HepG2 (cell line): Measurements from ENCODE around the gene OR2F2. TPM values are rescaled to one million over a fixed set of nuclear protein-coding genes. Genes with fewer than 3 reads are reported as not detected.

Experiments used
- ASH2L ChIP-seq: fragments of 300-600, 200-600 bp; sonication (generic); IDR thresholded peaks from 2 replicates; pipeline ENCODE4 v1.7.0; 2017; ENCODE audit warnings: low read depth, mild to moderate bottlenecking, moderate library complexity, mixed read lengths, low read length; ENCODE audit not compliant: insufficient read length
- ATF3 ChIP-seq: sonication (generic); formaldehyde crosslinking; IDR thresholded peaks from 2 replicates; pipeline ENCODE4 v1.4.0; 2020; ENCODE audit warnings: missing genetic modification reagents
- FLYWCH1 ChIP-seq: sonication (generic); formaldehyde crosslinking; IDR thresholded peaks from 2 replicates; pipeline ENCODE4 v1.8.1; 2023; ENCODE audit warnings: mild to moderate bottlenecking, missing genetic modification reagents
- FOXK2 ChIP-seq: fragments of 450-650 bp; IDR thresholded peaks from 2 replicates; pipeline ENCODE4 v1.6.1; 2016
- GATA4 ChIP-seq: sonication (generic); IDR thresholded peaks from 2 replicates; pipeline ENCODE4 v1.6.1; 2016; ENCODE audit warnings: antibody characterized with exemption, low read depth, borderline replicate concordance
- GATAD1 ChIP-seq: IDR thresholded peaks from 2 replicates; pipeline ENCODE4 v1.6.1; 2016; ENCODE audit warnings: missing genetic modification reagents, missing compliant biosample characterization
- MIXL1 ChIP-seq: IDR thresholded peaks from 2 replicates; pipeline ENCODE4 v1.6.1; 2016
- MYC ChIP-seq: sonication (generic); formaldehyde crosslinking; IDR thresholded peaks from 2 replicates; pipeline ENCODE4 v1.9.0; 2021; ENCODE audit warnings: missing genetic modification reagents, borderline replicate concordance
- SALL1 ChIP-seq: sonication (generic); formaldehyde crosslinking; IDR thresholded peaks from 2 replicates; pipeline ENCODE4 v1.8.0; 2022; ENCODE audit warnings: mild to moderate bottlenecking, missing genetic modification reagents
- SALL2 ChIP-seq: sonication (generic); formaldehyde crosslinking; IDR thresholded peaks from 2 replicates; pipeline ENCODE4 v1.8.1; 2023; ENCODE audit warnings: mild to moderate bottlenecking, missing genetic modification reagents, inconsistent platforms
- STAT5B ChIP-seq: sonication (generic); formaldehyde crosslinking; IDR thresholded peaks from 2 replicates; pipeline ENCODE4 v1.4.0; 2020; ENCODE audit warnings: missing genetic modification reagents
- ZBTB33 ChIP-seq: sonication (generic); formaldehyde crosslinking; IDR thresholded peaks from 2 replicates; pipeline ENCODE4 v1.4.0; 2020; ENCODE audit warnings: missing genetic modification reagents
- ZBTB7A ChIP-seq: sonication (generic); formaldehyde crosslinking; IDR thresholded peaks from 2 replicates; pipeline ENCODE4 v1.8.0; 2022; ENCODE audit warnings: mild to moderate bottlenecking, missing genetic modification reagents
- ZNF142 ChIP-seq: sonication (generic); formaldehyde crosslinking; IDR thresholded peaks from 2 replicates; pipeline ENCODE4 v1.4.0; 2020; ENCODE audit warnings: missing genetic modification reagents
- ZNF331 ChIP-seq: sonication (generic); formaldehyde crosslinking; IDR thresholded peaks from 2 replicates; pipeline ENCODE4 v1.4.0; 2020; ENCODE audit warnings: missing genetic modification reagents
- ZNF367 ChIP-seq: sonication (generic); formaldehyde crosslinking; IDR thresholded peaks from 2 replicates; pipeline ENCODE4 v1.4.0; 2020; ENCODE audit warnings: missing genetic modification reagents, borderline replicate concordance
- ZNF451 ChIP-seq: sonication (generic); formaldehyde crosslinking; IDR thresholded peaks from 2 replicates; pipeline ENCODE4 v1.5.0; 2020; ENCODE audit warnings: mild to moderate bottlenecking, missing genetic modification reagents
- ZNF547 ChIP-seq: sonication (generic); formaldehyde crosslinking; IDR thresholded peaks from 2 replicates; pipeline ENCODE4 v1.5.1; 2020; ENCODE audit warnings: mild to moderate bottlenecking, missing genetic modification reagents
- ZNF569 ChIP-seq: sonication (generic); formaldehyde crosslinking; IDR thresholded peaks from 2 replicates; pipeline ENCODE4 v1.5.0; 2020; ENCODE audit warnings: mild to moderate bottlenecking, missing genetic modification reagents, moderate library complexity, borderline replicate concordance
- ZNF687 ChIP-seq: sonication (generic); formaldehyde crosslinking; IDR thresholded peaks from 2 replicates; pipeline ENCODE4 v1.5.1; 2020; ENCODE audit warnings: mild to moderate bottlenecking, missing genetic modification reagents, moderate library complexity
- polyA plus RNA-seq, 8 experiments: library from polyadenylated mRNA; depleted of rRNA in 3 of 8; stranded (reverse) in 7 of 8; unstranded in 1 of 8; fragments of >200 nt; fragmentation: Illumina TruSeq in 4 of 8; extraction: Trizol in 4 of 8; gene quantifications; 2 replicates each; pipeline versions ENCODE4 v1.2.1 to v1.2.3, GENCODE V29; 2011 to 2016; ENCODE audit warnings: low read depth in 4 of 8, missing spikeins in 1 of 8, mixed read lengths in 1 of 8; ENCODE audit not compliant: insufficient read depth in 1 of 8
- total RNA-seq, 5 experiments: library from RNA; depleted of rRNA; stranded (reverse); fragments of >200 nt; fragmentation: Illumina TruSeq; extraction: Trizol; gene quantifications; 2 replicates each; pipeline ENCODE4 v1.2.3, GENCODE V29; 2016; ENCODE audit warnings: low read depth in 1 of 5

Gene OR2F2
- total and polyA plus RNA-seq, 2 of the 13 experiments (the other 11 are each of a cell fraction or from before 2014, with no cell fraction given) = 0.13 TPM; not detected in 1

GRCh38 chr7:143906895-143907294 is 28.1 kb upstream of the OR2F2 start (continued):
- TF ChIP-seq ZNF142 (CRISPR knock-in tag) (0 out of 2 replicates have a peak, but pooled peaks have one; percentile 36), ZNF547 (CRISPR knock-in tag) (no peak), STAT5B (CRISPR knock-in tag) (no peak), MIXL1 (CRISPR knock-in tag) (peak; percentile 88), ATF3 (0 out of 2 replicates have a peak, but pooled peaks have one; percentile 22), ZNF687 (CRISPR knock-in tag) (no peak), FOXK2 (no peak), ZNF331 (peak; percentile 93), GATA4 (no peak), MYC (CRISPR knock-in tag) (peak; percentile 57; the same call in 1 of the 2 replicates), ZNF569 (CRISPR knock-in tag) (no peak), FLYWCH1 (CRISPR knock-in tag) (no peak), ZNF367 (CRISPR knock-in tag) (no peak), ZNF451 (CRISPR knock-in tag) (no peak), ZBTB7A (CRISPR knock-in tag) (peak; percentile 60; the same call in 1 of the 2 replicates), SALL2 (CRISPR knock-in tag) (no peak), ZBTB33 (CRISPR knock-in tag) (peak; percentile 73), SALL1 (peak; percentile 97), ASH2L (peak; percentile 77), GATAD1 (CRISPR knock-in tag) (peak; percentile 70)
